ENCODE results near the gene AP2A1. TPM values are rescaled to one million over a fixed set of nuclear protein-coding genes. Genes with fewer than 3 reads are reported as not detected.

Gene AP2A1
- total RNA-seq, 1 donor from 2014 or later = 168 TPM

DNA sequence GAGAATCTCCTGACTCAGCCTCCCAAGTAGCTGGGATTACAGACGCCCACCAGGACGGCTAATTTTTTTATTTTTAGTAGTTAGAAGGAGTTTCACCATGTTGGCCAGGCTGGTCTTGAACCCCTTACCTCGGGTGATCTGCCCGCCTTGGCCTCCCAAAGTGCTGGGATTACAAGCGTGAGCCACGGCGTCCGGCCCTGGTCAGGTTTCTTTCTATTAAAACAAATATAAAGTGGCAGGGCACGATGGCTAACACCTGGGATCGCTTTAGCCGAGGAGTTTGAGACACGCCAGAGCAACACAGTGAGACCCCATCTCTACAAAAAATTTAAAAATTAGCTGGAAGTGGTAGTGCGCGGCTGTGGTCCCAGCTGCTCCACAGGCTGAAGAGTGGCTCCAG lies 49.8 kb downstream of the AP2A1 start:
- Histone ChIP-seq H3K9ac (ENCODE audit: low read length) (peak overlapping the region; percentile 96), H3K79me2 (ENCODE audit: insufficient read depth, low read length) (peaks cover 28% of the 10 kb centered on the region), H3K27ac (ENCODE audit: low read depth, low read length) (no peak overlapping the region), H3K27me3 (ENCODE audit: insufficient read depth, low read length) (no peaks in the 10 kb centered on the region), H2AFZ (ENCODE audit: low read depth, low read length) (no peak overlapping the region), H3K4me1 (ENCODE audit: insufficient read depth, low read length) (peaks cover 18% of the 10 kb centered on the region), H3K36me3 (ENCODE audit: insufficient read depth, low read length) (no peaks in the 10 kb centered on the region), H4K20me1 (ENCODE audit: insufficient read depth, low read length) (peaks cover 12% of the 10 kb centered on the region), H3K9me3 (ENCODE audit: insufficient read depth, low read depth, low read length) (no peaks in the 10 kb centered on the region), H3K4me2 (ENCODE audit: low read length) (peak overlapping the region; percentile 95), H3K4me3 (ENCODE audit: insufficient read depth, low read depth, low read length) (no peak overlapping the region)
- FAIRE-seq (no peak), DNase-seq (ENCODE audit: low read depth) (no peak)
- no peaks in the 10 kb centered on the region for H3K27me3 Mint-ChIP-seq (ENCODE audit: low read depth, unreplicated experiment)
- peaks cover 3% of the 10 kb centered on the region for H3K36me3 Mint-ChIP-seq (ENCODE audit: low read depth, unreplicated experiment)
- TF ChIP-seq, protein P1, sequence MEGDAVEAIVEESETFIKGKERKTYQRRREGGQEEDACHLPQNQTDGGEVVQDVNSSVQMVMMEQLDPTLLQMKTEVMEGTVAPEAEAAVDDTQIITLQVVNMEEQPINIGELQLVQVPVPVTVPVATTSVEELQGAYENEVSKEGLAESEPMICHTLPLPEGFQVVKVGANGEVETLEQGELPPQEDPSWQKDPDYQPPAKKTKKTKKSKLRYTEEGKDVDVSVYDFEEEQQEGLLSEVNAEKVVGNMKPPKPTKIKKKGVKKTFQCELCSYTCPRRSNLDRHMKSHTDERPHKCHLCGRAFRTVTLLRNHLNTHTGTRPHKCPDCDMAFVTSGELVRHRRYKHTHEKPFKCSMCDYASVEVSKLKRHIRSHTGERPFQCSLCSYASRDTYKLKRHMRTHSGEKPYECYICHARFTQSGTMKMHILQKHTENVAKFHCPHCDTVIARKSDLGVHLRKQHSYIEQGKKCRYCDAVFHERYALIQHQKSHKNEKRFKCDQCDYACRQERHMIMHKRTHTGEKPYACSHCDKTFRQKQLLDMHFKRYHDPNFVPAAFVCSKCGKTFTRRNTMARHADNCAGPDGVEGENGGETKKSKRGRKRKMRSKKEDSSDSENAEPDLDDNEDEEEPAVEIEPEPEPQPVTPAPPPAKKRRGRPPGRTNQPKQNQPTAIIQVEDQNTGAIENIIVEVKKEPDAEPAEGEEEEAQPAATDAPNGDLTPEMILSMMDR (IDR thresholded peaks at IDR 0.05; ENCODE audit: insufficient read depth, low read depth, low read length) = no peak
- no peak for TF ChIP-seq EZH2 (IDR thresholded peaks at IDR 0.05; ENCODE audit: insufficient read depth, low read length)
- H3K4me1 Mint-ChIP-seq (ENCODE audit: low read depth, unreplicated experiment) = peaks cover 10% of the 10 kb centered on the region
- H3K9me3 Mint-ChIP-seq (ENCODE audit: unreplicated experiment) = no peaks in the 10 kb centered on the region
- H3K27ac Mint-ChIP-seq (ENCODE audit: unreplicated experiment) = no peak overlapping the region
- peak overlapping the region; percentile 20 for H3K4me3 Mint-ChIP-seq (ENCODE audit: unreplicated experiment)

DNA sequence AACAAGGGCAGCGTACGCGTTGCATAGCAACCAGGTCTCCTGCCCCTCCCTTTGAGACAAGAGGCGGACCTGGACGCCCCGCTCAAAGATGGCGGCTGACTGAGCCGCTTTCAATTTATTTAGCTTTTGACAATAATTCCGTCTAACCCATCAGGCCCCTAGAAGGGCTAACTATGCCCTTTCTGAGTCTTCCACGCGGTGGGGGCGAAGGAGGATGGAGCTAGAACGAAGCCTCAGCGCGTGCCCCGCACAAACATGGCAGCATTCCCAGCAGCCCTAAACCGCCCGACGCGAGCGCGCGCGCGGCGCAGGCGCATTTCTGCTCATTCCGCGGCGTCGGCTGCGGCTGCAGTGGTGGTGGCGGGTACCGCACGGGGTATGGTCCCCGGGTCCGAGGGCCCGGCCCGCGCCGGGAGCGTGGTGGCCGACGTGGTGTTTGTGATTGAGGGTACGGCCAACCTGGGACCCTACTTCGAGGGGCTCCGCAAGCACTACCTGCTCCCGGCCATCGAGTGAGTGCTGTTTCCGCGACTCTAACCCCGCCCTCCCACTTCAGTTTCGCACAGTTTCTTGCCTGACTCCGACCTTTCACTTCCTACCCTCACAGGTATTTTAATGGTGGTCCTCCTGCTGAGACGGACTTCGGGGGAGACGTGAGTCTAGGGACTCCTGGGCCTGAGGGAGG lies 51.3 kb downstream of the AP2A1 start, which contains the start of gene MED25:
Gene MED25 (plus strand): TSS at position 326 of the 685 bp plus-strand sequence. CDS start 53 bp downstream, at position 379.
- no peak for FAIRE-seq
- Mint-ChIP-seq H3K27ac (ENCODE audit: unreplicated experiment) (peak within 1 kb of the TSS; percentile 99), H3K4me1 (ENCODE audit: low read depth, unreplicated experiment) (peaks cover 10% of the 10 kb centered on the region), H3K27me3 (ENCODE audit: low read depth, unreplicated experiment) (no peaks in the 10 kb centered on the region), H3K4me3 (ENCODE audit: unreplicated experiment) (peak within 1 kb of the TSS; percentile 93), H3K9me3 (ENCODE audit: unreplicated experiment) (no peaks in the 10 kb centered on the region), H3K36me3 (ENCODE audit: low read depth, unreplicated experiment) (peaks cover 3% of the 10 kb centered on the region)
- H3K27ac ChIP-seq (ENCODE audit: low read depth, low read length) = peak within 1 kb of the TSS; percentile 98
- peaks cover 14% of the 10 kb centered on the region for H4K20me1 ChIP-seq (ENCODE audit: insufficient read depth, low read length)
- H3K27me3 ChIP-seq (ENCODE audit: insufficient read depth, low read length) = no peaks in the 10 kb centered on the region
- H3K4me3 ChIP-seq (ENCODE audit: insufficient read depth, low read depth, low read length) = peak within 1 kb of the TSS; percentile 91
- H3K79me2 ChIP-seq (ENCODE audit: insufficient read depth, low read length) = peaks cover 35% of the 10 kb centered on the region
- H3K4me1 ChIP-seq (ENCODE audit: insufficient read depth, low read length) = peaks cover 11% of the 10 kb centered on the region
- peak within 1 kb of the TSS; percentile 95 for H3K4me2 ChIP-seq (ENCODE audit: low read length)
- peak within 1 kb of the TSS; percentile 96 for H3K9ac ChIP-seq (ENCODE audit: low read length)
- peak within 1 kb of the TSS; percentile 81 for H2AFZ ChIP-seq (ENCODE audit: low read depth, low read length)
- peak; percentile 56 for DNase-seq (ENCODE audit: low read depth)
- no peak for TF ChIP-seq EZH2 (IDR thresholded peaks at IDR 0.05; ENCODE audit: insufficient read depth, low read length)
- TF ChIP-seq, protein P1 (IDR thresholded peaks at IDR 0.05; ENCODE audit: insufficient read depth, low read depth, low read length) = no peak
- no peaks in the 10 kb centered on the region for H3K9me3 ChIP-seq (ENCODE audit: insufficient read depth, low read depth, low read length)
- H3K36me3 ChIP-seq (ENCODE audit: insufficient read depth, low read length) = no peaks in the 10 kb centered on the region

All from astrocyte (in vitro differentiated cells and primary cell).